GM18867 (cell line): ENCODE results near the gene PSMC6.

Source experiments
- ATAC-seq: cut with Tn5 transposase; IDR thresholded peaks from one replicate; pipeline ENCODE4 v1.9.1; 2021; ENCODE audit warnings: mild to moderate bottlenecking, moderate library complexity; ENCODE audit not compliant: unreplicated experiment

Gene PSMC6

DNA sequence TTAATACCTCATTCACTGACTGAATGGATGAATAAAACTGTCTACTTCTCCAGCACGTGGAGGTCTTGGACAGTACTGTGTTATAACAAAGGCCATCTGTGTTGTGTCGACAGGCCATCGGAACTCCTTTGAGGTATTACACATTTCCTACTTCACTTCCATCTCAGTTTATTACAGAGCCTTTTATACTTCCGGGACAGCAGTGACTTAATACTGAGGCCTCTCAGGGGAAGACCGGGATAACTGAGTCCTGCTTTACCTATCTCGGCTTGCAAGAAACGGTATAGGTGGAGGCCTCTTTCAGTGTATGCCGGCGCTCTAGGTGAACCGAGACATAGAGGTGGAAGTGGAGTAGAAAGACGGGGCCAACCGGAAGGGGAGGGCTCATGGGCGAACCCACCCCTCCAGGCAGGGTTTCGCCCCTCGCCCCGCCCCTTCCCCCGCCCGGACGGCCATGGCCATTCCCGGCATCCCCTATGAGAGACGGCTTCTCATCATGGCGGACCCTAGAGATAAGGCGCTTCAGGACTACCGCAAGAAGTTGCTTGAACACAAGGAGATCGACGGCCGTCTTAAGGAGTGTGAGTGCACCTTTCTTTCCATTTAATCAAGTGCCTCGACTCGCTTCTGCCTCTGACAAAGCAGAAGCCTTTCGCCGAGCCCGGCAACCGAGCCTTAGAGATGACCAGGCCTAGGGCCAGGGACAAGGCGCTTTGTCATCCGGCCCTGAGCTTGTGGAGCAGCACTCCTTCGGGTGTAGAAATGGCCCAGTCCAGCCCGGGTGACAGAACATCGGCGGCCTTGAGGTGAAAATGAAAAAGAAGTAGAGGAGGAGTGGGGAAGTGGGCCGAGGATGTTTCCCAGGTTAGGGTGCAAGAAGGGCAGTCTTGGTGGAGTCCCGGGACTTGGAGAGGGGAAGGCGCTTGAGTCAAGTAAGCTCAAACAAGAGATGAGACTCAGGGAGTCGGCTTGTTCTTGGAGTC lies at the start of gene PSMC6:
TSS of gene PSMC6 (plus strand) at position 477 of the 983 bp plus-strand sequence. CDS start at position 497, 20 bp downstream.
- ATAC-seq: peak; percentile 99

DNA sequence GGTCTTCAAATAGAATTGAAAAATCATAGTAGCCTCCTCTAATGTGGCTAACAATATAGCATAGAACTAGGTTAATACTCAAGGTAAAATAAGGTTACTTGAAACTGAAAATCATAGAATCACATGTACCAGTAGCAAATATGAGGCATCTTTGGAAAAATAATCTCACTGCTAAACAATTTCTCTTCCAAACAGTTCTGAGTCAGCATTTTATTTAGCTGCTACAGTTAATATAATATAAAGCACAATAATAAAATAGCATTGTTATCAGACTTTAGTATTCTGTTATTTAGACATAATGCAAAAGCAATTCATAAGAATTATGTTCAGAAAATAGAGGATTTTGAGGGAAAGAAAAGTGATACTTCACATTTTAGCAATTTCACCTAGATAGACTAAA lies 46.7 kb upstream of the PSMC6 start:
- no peak for ATAC-seq

DNA sequence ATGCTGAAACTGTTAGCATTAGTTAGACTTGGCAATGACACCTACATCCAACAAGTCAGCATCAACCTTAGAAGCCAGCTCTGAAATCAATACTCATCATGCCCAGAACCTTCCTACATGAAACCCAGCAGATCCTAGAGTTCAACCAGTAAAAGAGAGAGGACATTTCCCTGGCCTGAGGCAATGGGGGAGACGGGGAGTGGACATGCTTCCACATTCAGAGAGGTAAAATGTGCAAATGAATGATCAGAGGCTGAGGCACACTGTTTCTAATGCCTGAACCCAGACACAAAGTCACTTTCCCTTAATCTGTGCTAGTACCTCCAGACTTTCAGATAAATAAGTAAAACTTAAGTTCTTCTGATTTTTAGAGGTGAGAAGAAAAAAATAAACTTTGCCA lies 46.2 kb upstream of the PSMC6 start:
- ATAC-seq: no peak

DNA sequence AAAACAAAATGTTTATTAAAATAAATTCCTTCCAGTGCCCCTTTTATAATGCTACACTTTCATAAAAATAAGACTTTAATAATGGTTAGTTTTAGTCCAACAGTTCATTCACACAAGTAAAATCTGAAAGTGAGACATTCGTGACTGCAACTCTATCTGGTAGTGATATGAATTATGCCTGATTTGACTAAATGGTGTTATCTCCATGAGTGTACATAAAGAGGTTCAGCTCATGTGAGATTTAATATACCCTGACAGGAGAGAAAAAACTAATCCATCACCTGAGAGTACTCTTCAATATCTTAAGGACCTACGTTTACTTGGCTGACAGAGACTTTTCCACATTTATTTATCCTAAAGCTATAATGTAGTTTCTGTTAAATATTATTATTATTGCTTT lies 45.7 kb upstream of the PSMC6 start:
- no peak for ATAC-seq

- no peak for ATAC-seq
These were observed 43.1 kb upstream of the PSMC6 start for GRCh38 chr14:52663850-52664249.

DNA sequence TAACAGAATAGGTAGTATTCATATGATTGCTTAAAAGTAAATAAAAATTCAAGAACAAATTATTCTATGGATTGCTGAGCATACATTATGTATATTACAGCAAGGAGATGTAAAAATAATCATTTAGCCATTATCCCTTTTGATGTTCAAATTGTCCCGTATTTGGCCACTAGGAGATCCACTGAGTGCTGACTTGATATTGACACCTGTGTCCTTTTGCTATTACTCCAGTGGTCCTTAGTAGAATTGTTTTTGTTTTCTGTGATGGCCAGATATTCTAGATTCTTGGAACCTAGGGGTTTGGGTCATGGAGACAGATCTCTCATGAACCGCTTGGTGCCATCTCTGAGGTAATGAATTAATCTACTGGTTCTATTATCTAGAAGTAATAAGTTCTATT lies 28.4 kb upstream of the PSMC6 start:
- ATAC-seq: no peak

GRCh38 chr14:52683985-52684520 lies 22.9 kb upstream of the PSMC6 start:
- ATAC-seq: no peak

DNA sequence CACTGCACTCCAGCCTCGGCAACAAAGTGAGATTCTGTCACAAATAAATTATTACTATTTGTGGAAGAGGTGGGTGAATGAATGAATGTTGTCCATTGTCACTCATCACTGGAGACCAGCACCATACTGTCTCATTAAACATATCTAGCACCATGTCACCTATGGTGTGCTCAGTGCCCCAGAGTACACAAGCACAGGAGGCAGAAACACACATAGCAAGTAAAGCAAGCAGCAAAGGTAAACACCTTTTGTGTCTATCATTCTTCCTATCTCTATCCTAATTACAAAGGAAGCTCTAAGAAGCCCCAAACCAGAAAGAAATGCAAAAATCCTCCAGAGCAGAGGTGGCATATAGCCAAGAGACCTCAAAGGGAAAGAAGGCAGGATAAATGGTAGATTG lies 20.8 kb upstream of the PSMC6 start:
- ATAC-seq: no peak

DNA sequence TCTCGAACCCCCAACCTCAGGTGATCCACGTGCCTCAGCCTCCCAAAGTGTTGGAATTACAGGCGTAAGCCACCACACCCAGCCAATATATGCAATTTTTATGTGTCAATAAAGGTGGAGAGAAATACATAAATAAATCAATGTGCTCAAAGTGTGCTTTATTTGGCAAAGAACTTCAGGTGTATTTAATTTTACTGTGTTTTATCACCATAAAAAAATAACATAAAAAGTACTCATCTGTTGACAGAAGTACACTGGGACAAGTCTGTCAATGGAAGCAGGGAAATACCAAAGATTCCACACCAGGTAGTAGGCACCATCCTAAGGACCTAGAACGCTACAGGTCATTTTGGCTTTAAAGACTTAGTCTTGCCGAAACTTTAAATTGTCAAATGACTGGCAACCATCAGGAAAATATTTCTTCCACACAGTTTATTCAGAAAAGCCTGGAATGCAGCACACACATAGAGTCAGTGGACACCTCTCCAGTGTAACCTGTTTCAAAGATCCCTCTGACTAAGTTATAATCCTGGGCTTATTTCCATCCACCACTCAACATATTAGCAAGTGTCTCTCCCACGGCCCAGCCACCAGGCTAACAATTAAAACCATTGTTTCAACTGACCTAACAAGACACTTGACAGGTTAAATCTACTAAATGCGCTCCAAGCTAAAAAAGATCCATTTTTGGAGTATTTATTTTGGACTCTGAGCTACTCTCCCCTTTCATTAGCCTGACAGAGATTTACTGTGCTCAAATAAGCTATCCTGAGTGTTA lies 15.8 kb upstream of the PSMC6 start:
- no peak for ATAC-seq

DNA sequence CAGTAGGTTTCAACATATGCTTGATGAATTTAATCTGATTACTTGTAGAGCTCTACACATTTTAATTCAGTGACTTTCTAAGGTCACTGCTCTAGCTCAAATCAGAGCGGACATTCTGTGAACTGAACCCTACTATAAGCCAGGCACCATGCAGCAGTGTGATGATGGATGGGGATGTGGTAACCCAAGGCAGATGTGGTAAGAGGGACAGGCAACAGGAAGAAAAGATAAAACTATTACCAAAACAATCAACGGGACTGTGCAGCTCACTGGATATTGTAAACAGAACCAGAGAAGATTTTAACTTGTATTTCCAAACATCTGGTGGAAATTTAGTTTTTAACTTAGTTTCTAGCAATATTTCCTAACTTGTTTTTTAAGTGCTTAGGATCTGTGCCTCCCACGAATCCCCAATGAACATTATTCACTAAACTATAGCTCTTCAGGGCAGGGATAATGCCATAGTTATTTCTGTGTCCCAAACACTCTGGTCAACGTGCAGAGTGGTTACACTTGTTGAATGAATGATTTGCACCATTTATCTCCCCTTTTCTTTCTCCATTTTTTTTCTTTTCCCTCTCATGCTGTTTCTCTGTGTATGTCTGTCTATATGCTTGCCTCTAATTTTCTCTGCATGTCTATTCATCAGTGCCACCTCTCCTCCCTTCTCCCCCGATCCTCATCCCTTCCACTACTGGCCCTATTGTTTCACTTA lies 14.6 kb upstream of the PSMC6 start:
- ATAC-seq: no peak

- ATAC-seq: no peak
These were observed 14.0 kb upstream of the PSMC6 start for GRCh38 chr14:52693036-52693435.

DNA sequence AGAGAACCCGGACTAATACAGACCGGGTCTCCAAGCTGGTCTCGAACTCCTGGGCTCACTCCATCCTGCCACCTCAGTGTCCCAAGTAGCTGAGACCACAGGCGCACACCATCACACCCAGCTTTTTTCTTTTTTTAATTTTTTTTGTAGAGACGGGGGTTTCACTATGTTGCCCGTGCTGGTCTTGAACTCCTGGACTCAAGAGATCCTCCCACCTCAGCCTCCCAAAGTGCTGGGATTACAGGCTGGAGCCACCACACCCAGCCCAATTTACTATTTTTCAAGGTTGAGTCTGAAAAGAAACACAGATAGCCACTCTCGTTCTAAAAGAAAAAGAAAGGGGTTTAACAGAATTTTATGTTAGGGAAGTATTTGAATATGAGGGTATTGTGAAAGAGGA lies 13.5 kb upstream of the PSMC6 start:
- no peak for ATAC-seq

- ATAC-seq: peak; percentile 62
These were observed 12.1 kb upstream of the PSMC6 start for GRCh38 chr14:52694761-52695480.

GRCh38 chr14:52695481-52696091 lies 11.4 kb upstream of the PSMC6 start, which contains the start of gene ERO1A:
TSS of gene ERO1A (minus strand) at chr14:52695558. CDS start at chr14:52695481, 77 bp downstream.
- peak; percentile 67 for ATAC-seq

GRCh38 chr14:52700701-52701172 lies 6.3 kb upstream of the PSMC6 start:
- ATAC-seq: no peak

DNA sequence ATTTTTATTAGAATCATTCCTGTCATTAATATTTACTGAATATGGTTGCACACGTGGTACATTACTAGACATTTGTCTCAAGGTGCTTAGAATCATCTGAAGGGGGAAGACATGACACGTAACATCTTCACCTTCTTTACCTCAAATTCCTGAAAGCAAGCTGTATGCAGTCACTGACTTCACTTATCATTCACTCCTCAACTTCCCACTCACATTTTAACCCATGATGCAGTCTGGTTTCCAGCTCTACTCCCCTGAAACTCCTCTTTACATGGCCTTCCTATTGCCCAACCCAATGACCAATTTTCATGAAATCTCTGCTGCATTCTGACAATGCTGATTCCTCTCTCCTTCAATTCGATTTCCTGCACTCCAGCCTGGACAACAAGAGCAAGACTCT lies 5.8 kb upstream of the PSMC6 start:
- no peak for ATAC-seq

- ATAC-seq: no peak
These were observed 3.8 kb upstream of the PSMC6 start for GRCh38 chr14:52703225-52703624.

- ATAC-seq: no peak
These were observed 3.3 kb upstream of the PSMC6 start for GRCh38 chr14:52703664-52704063.

- no peak for ATAC-seq
These were observed 714 bp upstream of the PSMC6 start for GRCh38 chr14:52706286-52706685.

GRCh38 chr14:52711666-52712065 lies 4.7 kb downstream of the PSMC6 start:
- ATAC-seq: no peak
